PFSK-1 (cell line): ENCODE results near the gene RHNO1.

ENCODE experiments used
- FOXP2 ChIP-seq: optimal IDR thresholded peaks from 2 replicates; pipeline ENCODE3; 2011; ENCODE audit warnings: borderline replicate concordance, control low read depth, inconsistent platforms; ENCODE audit not compliant: insufficient read depth; ENCODE audit errors: extremely low read length, extremely low read depth
- POLR2AphosphoS5 ChIP-seq: IDR thresholded peaks from 2 replicates; pipeline ENCODE4 v1.6.1; 2012; ENCODE audit warnings: low read depth, mild to moderate bottlenecking, control low read depth, low read length, moderate library complexity
- SIN3A ChIP-seq: IDR thresholded peaks from 2 replicates; pipeline ENCODE4 v1.6.1; 2012; ENCODE audit warnings: mild to moderate bottlenecking, low read length, moderate library complexity, borderline replicate concordance; ENCODE audit not compliant: insufficient read depth
- TAF1 ChIP-seq: IDR thresholded peaks from 2 replicates; pipeline ENCODE4 v1.6.1; 2012; ENCODE audit warnings: low read length, control low read depth, borderline replicate concordance; ENCODE audit not compliant: insufficient read depth
- TF ChIP-seq, protein P1 (sequence below), 2 experiments: IDR thresholded peaks; 2 replicates each; pipeline versions ENCODE4 v1.6.1 to v1.8.0; 2011 to 2012; ENCODE audit warnings: low read depth in 2 of 2, low read length in 2 of 2, control low read depth in 1 of 2, inconsistent platforms in 1 of 2, mild to moderate bottlenecking in 1 of 2, moderate library complexity in 1 of 2; ENCODE audit not compliant: insufficient read depth in 1 of 2

Gene RHNO1

DNA sequence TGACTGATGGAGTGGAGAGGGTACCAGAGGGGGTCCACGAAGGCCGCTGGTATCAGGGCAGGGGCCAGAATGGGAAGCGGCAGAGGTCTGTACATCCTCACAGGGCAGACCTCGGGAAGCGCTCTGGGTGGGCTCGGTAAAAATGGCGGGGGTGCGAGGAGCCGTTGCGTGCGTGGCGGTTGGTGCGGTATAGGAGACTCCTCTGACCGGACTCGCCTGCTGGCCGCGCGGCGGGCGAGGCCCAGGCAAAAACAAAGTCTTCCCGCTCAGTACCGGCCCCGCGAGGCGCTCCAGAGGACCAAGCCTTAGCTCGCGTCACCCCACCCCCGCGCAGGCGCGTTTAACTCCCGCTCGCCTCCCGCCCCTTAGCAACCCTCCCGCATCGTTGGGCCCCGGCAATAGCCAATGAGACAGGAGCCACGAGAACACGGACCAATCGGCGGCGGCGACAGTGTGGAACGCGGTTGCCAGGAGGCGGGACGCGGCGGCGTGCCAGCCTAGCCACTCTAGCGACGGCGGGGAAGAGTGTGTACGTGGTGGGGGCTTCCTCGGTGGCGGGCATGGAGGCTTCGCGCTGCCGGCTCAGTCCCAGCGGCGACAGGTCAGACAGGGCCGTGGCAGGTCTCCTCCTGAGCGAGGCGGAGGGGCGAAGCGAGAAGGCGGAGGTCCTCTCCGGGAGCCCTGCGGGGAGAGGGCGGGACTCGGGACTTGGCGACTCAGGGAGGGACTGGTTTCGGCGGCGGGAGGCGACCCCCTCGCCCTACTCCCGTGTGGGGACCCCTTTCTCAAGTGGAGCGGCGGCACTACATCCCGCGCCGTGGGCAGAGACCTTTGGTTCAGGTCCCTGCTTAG, 13.6 kb downstream of the RHNO1 start, which contains the start of gene TULP3:
Gene TULP3 (plus strand): TSS at position 504 of the 852 bp plus-strand sequence. CDS start 57 bp downstream, at position 561.
- TF ChIP-seq SIN3A (0 out of 2 replicates have a peak, but pooled peaks have one; percentile 54), FOXP2 (peak; percentile 89), POLR2AphosphoS5 (peak; percentile 91), TAF1 (peak; percentile 78; the same call in 1 of the 2 replicates)
- TF ChIP-seq, protein P1, sequence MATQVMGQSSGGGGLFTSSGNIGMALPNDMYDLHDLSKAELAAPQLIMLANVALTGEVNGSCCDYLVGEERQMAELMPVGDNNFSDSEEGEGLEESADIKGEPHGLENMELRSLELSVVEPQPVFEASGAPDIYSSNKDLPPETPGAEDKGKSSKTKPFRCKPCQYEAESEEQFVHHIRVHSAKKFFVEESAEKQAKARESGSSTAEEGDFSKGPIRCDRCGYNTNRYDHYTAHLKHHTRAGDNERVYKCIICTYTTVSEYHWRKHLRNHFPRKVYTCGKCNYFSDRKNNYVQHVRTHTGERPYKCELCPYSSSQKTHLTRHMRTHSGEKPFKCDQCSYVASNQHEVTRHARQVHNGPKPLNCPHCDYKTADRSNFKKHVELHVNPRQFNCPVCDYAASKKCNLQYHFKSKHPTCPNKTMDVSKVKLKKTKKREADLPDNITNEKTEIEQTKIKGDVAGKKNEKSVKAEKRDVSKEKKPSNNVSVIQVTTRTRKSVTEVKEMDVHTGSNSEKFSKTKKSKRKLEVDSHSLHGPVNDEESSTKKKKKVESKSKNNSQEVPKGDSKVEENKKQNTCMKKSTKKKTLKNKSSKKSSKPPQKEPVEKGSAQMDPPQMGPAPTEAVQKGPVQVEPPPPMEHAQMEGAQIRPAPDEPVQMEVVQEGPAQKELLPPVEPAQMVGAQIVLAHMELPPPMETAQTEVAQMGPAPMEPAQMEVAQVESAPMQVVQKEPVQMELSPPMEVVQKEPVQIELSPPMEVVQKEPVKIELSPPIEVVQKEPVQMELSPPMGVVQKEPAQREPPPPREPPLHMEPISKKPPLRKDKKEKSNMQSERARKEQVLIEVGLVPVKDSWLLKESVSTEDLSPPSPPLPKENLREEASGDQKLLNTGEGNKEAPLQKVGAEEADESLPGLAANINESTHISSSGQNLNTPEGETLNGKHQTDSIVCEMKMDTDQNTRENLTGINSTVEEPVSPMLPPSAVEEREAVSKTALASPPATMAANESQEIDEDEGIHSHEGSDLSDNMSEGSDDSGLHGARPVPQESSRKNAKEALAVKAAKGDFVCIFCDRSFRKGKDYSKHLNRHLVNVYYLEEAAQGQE (IDR thresholded peaks at IDR 0.05; ENCODE audit: insufficient read depth in 1 of 2, low read depth in 2 of 2, low read length in 2 of 2): no peak

DNA sequence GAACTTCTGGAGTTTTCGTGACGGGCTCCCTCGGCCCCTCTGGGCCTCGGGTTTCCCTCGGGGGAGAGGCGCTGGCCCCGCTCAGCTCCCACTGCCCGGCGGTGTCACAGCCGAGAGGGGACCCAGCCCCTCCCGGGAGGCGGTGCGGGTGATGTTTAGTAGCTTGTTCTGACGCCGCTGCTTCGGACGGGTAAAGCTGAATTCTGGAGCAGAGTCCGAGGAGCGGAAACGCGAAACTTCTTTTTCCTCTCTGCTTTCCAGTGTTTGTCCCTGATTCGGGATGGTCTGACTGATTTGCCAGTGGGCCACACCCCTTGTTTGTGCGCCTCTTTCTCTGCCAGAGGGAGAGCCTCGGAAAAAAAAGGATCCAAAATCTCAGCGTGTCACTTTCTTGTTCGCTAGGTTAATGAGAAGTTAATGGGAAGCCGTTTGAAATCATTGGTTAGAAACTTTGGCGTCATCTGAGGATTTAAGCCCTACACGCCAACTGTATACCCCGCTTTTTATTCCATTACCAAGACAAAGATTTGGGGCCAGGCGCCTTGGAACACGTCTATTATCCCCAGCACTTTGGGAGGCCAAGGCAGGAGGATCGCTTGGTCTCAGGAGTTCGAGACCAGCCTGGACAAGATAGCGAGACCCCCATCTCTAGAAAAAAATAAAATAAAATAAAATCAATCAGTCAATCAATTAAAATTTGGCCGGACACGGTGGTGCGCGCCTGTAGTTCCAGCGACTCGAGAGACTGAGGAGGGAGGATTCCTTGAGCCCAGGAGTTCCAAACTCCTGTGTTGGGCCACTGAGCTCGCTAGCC, 14.4 kb downstream of the RHNO1 start:
- TF ChIP-seq TAF1 (no peak), SIN3A (no peak), FOXP2 (no peak), POLR2AphosphoS5 (no peak)
- TF ChIP-seq, protein P1 (IDR thresholded peaks at IDR 0.05; ENCODE audit: insufficient read depth in 1 of 2, low read depth in 2 of 2, low read length in 2 of 2): no peak

DNA sequence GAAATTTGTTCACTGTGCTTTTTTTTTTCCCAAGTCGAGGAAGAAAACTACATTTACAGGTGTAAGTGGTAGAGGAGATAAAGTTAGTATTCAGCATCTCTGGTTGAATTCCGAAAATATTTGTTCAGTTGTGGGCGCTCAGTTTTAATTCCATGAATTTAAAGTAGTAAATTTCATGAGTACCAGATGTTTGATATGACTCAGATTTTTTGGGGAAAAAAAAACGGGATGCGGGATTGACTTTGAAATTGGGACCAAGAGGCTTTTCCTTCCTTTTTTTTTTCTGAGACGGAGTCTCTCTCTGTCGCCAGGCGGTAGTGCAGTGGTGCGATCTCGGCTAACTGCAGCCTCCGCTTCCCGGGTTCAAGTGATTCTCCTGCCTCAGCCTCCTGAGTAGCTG, 15.2 kb downstream of the RHNO1 start:
- TF ChIP-seq SIN3A: no peak
- no peak for TF ChIP-seq FOXP2
- no peak for TF ChIP-seq POLR2AphosphoS5
- TF ChIP-seq TAF1: no peak
- TF ChIP-seq, protein P1 (IDR thresholded peaks at IDR 0.05; ENCODE audit: insufficient read depth in 1 of 2, low read depth in 2 of 2, low read length in 2 of 2): no peak

DNA sequence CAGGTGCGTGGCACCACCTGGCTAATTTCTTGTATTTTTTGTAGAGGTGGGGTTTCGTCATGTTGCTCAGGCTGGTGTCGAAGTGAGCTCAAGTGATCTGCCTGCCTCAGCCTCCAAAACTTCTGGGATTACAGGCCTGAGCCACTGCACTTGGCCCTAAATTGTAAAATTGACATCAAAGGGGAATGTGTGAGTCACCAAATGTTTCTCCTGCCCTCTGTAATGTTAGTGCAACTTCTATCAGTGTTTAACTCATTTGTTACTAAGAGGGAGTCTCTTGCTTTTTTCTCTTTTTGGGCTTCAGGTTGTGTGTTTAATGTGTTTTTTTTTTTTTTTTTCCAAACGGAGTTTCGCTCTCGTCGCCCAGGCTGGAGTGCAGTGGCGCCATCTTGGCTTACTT, 16.0 kb downstream of the RHNO1 start:
- TF ChIP-seq SIN3A: no peak
- no peak for TF ChIP-seq TAF1
- TF ChIP-seq, protein P1 (IDR thresholded peaks at IDR 0.05; ENCODE audit: insufficient read depth in 1 of 2, low read depth in 2 of 2, low read length in 2 of 2): no peak
- TF ChIP-seq POLR2AphosphoS5: no peak
- no peak for TF ChIP-seq FOXP2
